ENCODE results near the gene TBCD.
A peak's percentile ranks its signal among the peaks of the same experiment; 100 is the strongest.

Gene TBCD

DNA sequence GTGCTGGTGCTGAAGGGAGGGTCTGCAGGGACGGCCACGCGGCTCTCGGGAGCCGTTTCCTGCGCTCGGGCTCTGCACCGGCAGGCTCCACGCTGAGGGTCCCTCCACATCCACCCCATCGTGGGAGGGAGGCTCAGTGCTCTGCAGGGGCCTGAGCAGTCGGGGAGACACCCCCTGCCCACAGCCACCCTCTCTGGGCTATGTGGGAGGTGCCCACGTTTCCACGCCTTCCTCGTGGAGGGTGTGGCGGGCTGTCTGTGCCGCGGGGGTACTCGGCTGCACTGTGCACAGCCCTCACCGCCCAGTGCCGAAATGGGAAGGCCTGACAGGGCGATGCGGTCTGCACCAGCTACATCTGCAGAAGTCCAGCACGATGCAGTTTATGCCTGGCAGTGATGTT is 113.4 kb downstream of the TBCD start:
- DNase-seq, result no peak
- H3K27me3 ChIP-seq (replicated peaks), result no peaks in the 10 kb centered on the region
- H3K36me3 ChIP-seq (replicated peaks), result peaks cover under 1% of the 10 kb centered on the region
- TF ChIP-seq, protein P1, sequence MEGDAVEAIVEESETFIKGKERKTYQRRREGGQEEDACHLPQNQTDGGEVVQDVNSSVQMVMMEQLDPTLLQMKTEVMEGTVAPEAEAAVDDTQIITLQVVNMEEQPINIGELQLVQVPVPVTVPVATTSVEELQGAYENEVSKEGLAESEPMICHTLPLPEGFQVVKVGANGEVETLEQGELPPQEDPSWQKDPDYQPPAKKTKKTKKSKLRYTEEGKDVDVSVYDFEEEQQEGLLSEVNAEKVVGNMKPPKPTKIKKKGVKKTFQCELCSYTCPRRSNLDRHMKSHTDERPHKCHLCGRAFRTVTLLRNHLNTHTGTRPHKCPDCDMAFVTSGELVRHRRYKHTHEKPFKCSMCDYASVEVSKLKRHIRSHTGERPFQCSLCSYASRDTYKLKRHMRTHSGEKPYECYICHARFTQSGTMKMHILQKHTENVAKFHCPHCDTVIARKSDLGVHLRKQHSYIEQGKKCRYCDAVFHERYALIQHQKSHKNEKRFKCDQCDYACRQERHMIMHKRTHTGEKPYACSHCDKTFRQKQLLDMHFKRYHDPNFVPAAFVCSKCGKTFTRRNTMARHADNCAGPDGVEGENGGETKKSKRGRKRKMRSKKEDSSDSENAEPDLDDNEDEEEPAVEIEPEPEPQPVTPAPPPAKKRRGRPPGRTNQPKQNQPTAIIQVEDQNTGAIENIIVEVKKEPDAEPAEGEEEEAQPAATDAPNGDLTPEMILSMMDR (IDR thresholded peaks at IDR 0.05; ENCODE audit: low read depth, low read length, missing control alignments), result no peak
- H3K27ac ChIP-seq, result no peak overlapping the region
- in situ Hi-C loops (cut with HindIII; ENCODE audit: low pct_ligation_motif_present, low sequenced_read_pairs), result no loop called here
- H3K4me3 ChIP-seq (ENCODE audit: low read depth, low read length), result no peak overlapping the region

- in situ Hi-C loops (cut with HindIII; ENCODE audit: low pct_ligation_motif_present, low sequenced_read_pairs), result no loop called here
- Histone ChIP-seq H3K27me3 (replicated peaks) (no peaks in the 10 kb centered on the region), H3K4me3 (ENCODE audit: low read depth, low read length) (no peak overlapping the region), H3K27ac (no peak overlapping the region), H3K36me3 (replicated peaks) (peaks cover 7% of the 10 kb centered on the region)
- TF ChIP-seq, protein P1 (IDR thresholded peaks at IDR 0.05; ENCODE audit: low read depth, low read length, missing control alignments), result no peak
- no peak for DNase-seq
Observed at GRCh38 chr17:82865774-82866395, 114.0 kb downstream of the TBCD start.

GRCh38 chr17:82866590-82867191 is 114.8 kb downstream of the TBCD start:
- DNase-seq, result peak; percentile 86
- Histone ChIP-seq H3K4me3 (ENCODE audit: low read depth, low read length) (no peak overlapping the region), H3K36me3 (replicated peaks) (peaks cover 7% of the 10 kb centered on the region), H3K27ac (peak overlapping the region; percentile 53), H3K27me3 (replicated peaks) (no peaks in the 10 kb centered on the region)
- TF ChIP-seq, protein P1 (IDR thresholded peaks at IDR 0.05; ENCODE audit: low read depth, low read length, missing control alignments), result no peak
- in situ Hi-C loops (cut with HindIII; ENCODE audit: low pct_ligation_motif_present, low sequenced_read_pairs), result no loop called here

GRCh38 chr17:82867763-82868325 is 116.0 kb downstream of the TBCD start:
- in situ Hi-C loops (cut with HindIII; ENCODE audit: low pct_ligation_motif_present, low sequenced_read_pairs), result no loop called here

GRCh38 chr17:82868715-82869131 is 116.9 kb downstream of the TBCD start:
- Histone ChIP-seq H3K27me3 (replicated peaks) (no peaks in the 10 kb centered on the region), H3K36me3 (replicated peaks) (peaks cover 7% of the 10 kb centered on the region), H3K4me3 (ENCODE audit: low read depth, low read length) (no peak overlapping the region), H3K27ac (no peak overlapping the region)
- no peak for DNase-seq
- TF ChIP-seq, protein P1 (IDR thresholded peaks at IDR 0.05; ENCODE audit: low read depth, low read length, missing control alignments), result no peak
- in situ Hi-C loops (cut with HindIII; ENCODE audit: low pct_ligation_motif_present, low sequenced_read_pairs), result no loop called here

More at GRCh38 chr17:82867763-82868325, 116.0 kb downstream of the TBCD start:
- H3K27me3 ChIP-seq (replicated peaks), result no peaks in the 10 kb centered on the region
- H3K27ac ChIP-seq, result no peak overlapping the region
- TF ChIP-seq, protein P1 (IDR thresholded peaks at IDR 0.05; ENCODE audit: low read depth, low read length, missing control alignments), result no peak
- DNase-seq, result no peak
- H3K4me3 ChIP-seq (ENCODE audit: low read depth, low read length), result no peak overlapping the region
- peaks cover 7% of the 10 kb centered on the region for H3K36me3 ChIP-seq (replicated peaks)
